Esophagus squamous epithelium (tissue), 4 donors: Measurements from ENCODE around the gene CAMK4.

Experiments
- POLR2A ChIP-seq, 4 donors: fragments of 450-650 bp; IDR thresholded peaks; one replicate each; pipeline ENCODE4 v1.6.1; 2017; ENCODE audit warnings: antibody characterized with exemption in 4 of 4, mild to moderate bottlenecking in 4 of 4, moderate library complexity in 3 of 4
- TF ChIP-seq, protein P1 (sequence below), 6 experiments: fragments of 450-650 bp in 4 of 6; fragments of 200-600 bp in 2 of 6; sonication (generic) in 2 of 6; IDR thresholded peaks; one replicate each; pipeline ENCODE4 v1.5.1; 2016 to 2019; ENCODE audit warnings: antibody characterized with exemption in 6 of 6, mild to moderate bottlenecking in 4 of 6, moderate library complexity in 4 of 6

DNA sequence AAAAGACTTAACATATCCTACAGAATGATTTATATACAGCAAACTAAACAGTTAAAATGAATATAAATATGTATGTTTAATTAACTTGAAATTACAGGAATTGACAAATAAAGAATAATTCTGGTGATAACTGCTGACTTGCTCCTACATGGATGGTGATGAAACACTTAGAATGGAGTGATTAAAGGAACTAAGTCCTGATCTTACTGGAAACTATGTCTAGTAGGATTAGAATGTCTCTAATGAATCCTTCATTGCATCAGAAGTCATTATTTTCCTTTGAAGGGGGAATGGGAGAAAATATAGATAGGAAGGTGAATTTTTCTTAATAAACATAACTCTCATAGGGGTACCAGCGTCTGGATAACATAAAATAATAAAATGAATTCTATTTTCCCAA, 77.1 kb downstream of the CAMK4 start:
- TF ChIP-seq, protein P1, sequence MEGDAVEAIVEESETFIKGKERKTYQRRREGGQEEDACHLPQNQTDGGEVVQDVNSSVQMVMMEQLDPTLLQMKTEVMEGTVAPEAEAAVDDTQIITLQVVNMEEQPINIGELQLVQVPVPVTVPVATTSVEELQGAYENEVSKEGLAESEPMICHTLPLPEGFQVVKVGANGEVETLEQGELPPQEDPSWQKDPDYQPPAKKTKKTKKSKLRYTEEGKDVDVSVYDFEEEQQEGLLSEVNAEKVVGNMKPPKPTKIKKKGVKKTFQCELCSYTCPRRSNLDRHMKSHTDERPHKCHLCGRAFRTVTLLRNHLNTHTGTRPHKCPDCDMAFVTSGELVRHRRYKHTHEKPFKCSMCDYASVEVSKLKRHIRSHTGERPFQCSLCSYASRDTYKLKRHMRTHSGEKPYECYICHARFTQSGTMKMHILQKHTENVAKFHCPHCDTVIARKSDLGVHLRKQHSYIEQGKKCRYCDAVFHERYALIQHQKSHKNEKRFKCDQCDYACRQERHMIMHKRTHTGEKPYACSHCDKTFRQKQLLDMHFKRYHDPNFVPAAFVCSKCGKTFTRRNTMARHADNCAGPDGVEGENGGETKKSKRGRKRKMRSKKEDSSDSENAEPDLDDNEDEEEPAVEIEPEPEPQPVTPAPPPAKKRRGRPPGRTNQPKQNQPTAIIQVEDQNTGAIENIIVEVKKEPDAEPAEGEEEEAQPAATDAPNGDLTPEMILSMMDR (IDR thresholded peaks at IDR 0.05), result no peak
- no peak for TF ChIP-seq POLR2A (IDR thresholded peaks at IDR 0.05)
